ENCODE data around the gene DMAC2.

The DMAC2 gene

DNA sequence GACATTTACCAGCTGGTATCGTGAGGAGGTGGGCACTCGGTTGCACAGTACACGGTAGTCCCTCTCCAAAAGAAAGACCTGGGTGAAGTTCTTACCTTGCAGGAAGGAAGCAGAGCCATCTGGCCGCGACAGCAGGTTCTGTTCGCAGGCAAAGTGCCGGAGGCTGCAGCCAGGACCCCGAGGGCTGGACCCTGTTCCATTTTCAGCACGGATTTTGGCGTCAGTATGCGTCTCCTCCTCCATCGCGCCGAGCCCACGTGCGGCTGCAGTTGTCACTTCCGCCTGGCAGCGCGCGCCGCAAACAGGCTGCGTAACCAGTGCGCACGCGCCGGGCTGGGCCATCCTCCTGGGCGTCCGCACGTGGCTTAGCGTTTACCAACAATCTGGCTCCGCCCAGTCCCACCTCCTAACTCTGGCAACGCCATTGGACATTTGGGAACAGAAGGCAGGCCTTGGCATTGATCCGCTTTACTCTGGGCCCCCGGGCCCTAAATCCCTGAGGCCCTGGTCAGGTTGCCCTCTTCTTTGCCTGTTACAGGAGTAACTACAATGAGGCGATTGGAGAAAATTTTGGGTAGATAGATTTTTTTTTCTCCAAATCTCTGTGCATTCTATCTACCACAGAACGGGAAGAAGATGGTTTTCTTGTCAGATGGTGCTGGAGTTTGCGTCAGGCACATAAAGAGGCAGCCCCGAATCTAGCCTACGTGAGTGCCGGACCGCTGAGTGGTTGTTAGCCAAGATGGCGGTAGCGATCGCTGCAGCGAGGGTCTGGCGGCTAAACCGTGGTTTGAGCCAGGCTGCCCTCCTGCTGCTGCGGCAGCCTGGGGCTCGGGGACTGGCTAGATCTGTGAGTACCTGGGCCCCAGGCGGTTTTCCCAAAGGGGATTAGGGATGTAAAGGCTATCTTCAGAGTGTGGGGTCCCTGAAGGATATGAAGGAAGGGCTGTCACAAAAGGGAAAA is 42.3 kb downstream of the DMAC2 start, which contains the start of the genes BCKDHA and EXOSC5:
TSS of gene BCKDHA (plus strand) at position 733 of the 964 bp plus-strand sequence. CDS start at position 743, 10 bp downstream.
TSS of gene EXOSC5 (minus strand) at position 274 of the 964 bp plus-strand sequence. CDS start at position 243, 31 bp downstream.
- Histone ChIP-seq H4K20me1 (ENCODE audit: insufficient read depth, low read length) (no peaks in the 10 kb centered on the region), H3K4me1 (ENCODE audit: insufficient read depth, low read length, severe bottlenecking) (peaks cover 31% of the 10 kb centered on the region), H3K27ac (ENCODE audit: low read depth, low read length, poor library complexity, severe bottlenecking) (peak within 1 kb of the TSS; percentile 75), H3K9me3 (ENCODE audit: low read length) (no peaks in the 10 kb centered on the region), H3K79me2 (ENCODE audit: insufficient read depth, low read length) (peaks cover 32% of the 10 kb centered on the region), H3K27me3 (ENCODE audit: insufficient read depth, low read length) (no peaks in the 10 kb centered on the region), H3K9me2 (ENCODE audit: low read depth, low read length) (no peaks in the 10 kb centered on the region), H3F3A (ENCODE audit: insufficient read depth, low read length) (no peaks in the 10 kb centered on the region), H3K4me3 (ENCODE audit: low read depth, low read length, poor library complexity, severe bottlenecking) (peak within 1 kb of the TSS; percentile 94), H2AFZ (ENCODE audit: low read length) (no peak within 1 kb of the TSS), H3K4me2 (ENCODE audit: low read length) (peak within 1 kb of the TSS; percentile 93), H3K9ac (ENCODE audit: low read length) (peak within 1 kb of the TSS; percentile 96), H3K36me3 (ENCODE audit: insufficient read depth, low read length) (peaks cover 13% of the 10 kb centered on the region; the same call in 1 of the 2 replicates)
- TF ChIP-seq EZH2 (IDR thresholded peaks at IDR 0.05; ENCODE audit: borderline replicate concordance, low read length): no peak
- TF ChIP-seq, protein P1, sequence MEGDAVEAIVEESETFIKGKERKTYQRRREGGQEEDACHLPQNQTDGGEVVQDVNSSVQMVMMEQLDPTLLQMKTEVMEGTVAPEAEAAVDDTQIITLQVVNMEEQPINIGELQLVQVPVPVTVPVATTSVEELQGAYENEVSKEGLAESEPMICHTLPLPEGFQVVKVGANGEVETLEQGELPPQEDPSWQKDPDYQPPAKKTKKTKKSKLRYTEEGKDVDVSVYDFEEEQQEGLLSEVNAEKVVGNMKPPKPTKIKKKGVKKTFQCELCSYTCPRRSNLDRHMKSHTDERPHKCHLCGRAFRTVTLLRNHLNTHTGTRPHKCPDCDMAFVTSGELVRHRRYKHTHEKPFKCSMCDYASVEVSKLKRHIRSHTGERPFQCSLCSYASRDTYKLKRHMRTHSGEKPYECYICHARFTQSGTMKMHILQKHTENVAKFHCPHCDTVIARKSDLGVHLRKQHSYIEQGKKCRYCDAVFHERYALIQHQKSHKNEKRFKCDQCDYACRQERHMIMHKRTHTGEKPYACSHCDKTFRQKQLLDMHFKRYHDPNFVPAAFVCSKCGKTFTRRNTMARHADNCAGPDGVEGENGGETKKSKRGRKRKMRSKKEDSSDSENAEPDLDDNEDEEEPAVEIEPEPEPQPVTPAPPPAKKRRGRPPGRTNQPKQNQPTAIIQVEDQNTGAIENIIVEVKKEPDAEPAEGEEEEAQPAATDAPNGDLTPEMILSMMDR (IDR thresholded peaks at IDR 0.05; ENCODE audit: low read length): no peak

DNA sequence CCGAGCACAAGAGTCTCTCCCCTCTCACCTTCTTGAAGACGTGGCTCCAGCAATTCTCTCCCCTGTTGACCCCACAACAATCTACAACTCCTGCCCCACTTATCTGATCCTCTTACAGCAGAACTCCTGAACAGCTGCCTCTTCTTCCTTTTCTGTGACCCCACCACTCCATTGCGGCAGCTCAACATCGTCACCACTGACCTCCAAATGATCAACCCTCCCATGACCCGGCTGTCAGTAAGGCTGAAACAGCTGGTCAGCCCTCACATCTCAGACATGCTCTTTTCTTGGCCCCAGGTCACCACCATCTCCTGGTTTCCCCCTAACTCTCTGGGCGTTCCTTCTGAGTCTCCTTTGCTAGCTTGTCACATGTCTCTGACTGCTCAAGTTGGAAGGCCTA is 44.4 kb downstream of the DMAC2 start:
- Histone ChIP-seq H3K36me3 (ENCODE audit: insufficient read depth, low read length) (peaks cover 31% of the 10 kb centered on the region), H3F3A (ENCODE audit: insufficient read depth, low read length) (no peaks in the 10 kb centered on the region), H3K9me3 (ENCODE audit: low read length) (no peaks in the 10 kb centered on the region), H3K4me3 (ENCODE audit: low read depth, low read length, poor library complexity, severe bottlenecking) (peak overlapping the region; percentile 94), H3K9me2 (ENCODE audit: low read depth, low read length) (no peaks in the 10 kb centered on the region), H3K27ac (ENCODE audit: low read depth, low read length, poor library complexity, severe bottlenecking) (peak overlapping the region; percentile 10), H3K4me1 (ENCODE audit: insufficient read depth, low read length, severe bottlenecking) (peaks cover 31% of the 10 kb centered on the region), H4K20me1 (ENCODE audit: insufficient read depth, low read length) (no peaks in the 10 kb centered on the region), H2AFZ (ENCODE audit: low read length) (no peak overlapping the region), H3K9ac (ENCODE audit: low read length) (peak overlapping the region; percentile 94; the same call in 1 of the 2 replicates), H3K27me3 (ENCODE audit: insufficient read depth, low read length) (no peaks in the 10 kb centered on the region), H3K4me2 (ENCODE audit: low read length) (peak overlapping the region; percentile 93), H3K79me2 (ENCODE audit: insufficient read depth, low read length) (peaks cover 32% of the 10 kb centered on the region)
- TF ChIP-seq, protein P1 (IDR thresholded peaks at IDR 0.05; ENCODE audit: low read length): no peak
- no peak for TF ChIP-seq EZH2 (IDR thresholded peaks at IDR 0.05; ENCODE audit: borderline replicate concordance, low read length)

DNA sequence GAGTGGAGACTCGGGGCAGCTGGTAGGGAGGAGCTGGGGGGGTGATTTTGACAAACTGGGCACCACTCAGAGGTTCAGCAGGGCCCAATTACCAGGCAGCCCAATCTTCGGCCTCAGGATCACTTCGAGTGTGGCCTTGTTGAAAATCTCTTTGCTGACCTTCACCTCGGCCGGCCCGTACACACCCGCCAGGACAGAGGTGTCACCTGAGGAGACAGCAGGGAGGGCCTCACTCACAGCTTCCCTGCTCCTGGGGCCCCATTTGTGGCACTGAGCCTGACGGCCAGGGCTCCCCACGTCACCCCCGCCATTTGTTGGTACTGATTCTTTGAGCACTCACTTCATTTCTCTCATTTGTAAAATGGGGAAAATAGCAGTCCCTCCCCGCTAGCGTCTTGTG is 46.9 kb downstream of the DMAC2 start:
- no peak overlapping the region for H3K27ac ChIP-seq (ENCODE audit: low read depth, low read length, poor library complexity, severe bottlenecking)
- H3F3A ChIP-seq (ENCODE audit: insufficient read depth, low read length): no peaks in the 10 kb centered on the region
- peaks cover 44% of the 10 kb centered on the region for H3K36me3 ChIP-seq (ENCODE audit: insufficient read depth, low read length)
- H3K4me1 ChIP-seq (ENCODE audit: insufficient read depth, low read length, severe bottlenecking): peaks cover 17% of the 10 kb centered on the region
- no peak overlapping the region for H3K9ac ChIP-seq (ENCODE audit: low read length)
- no peak overlapping the region for H3K4me2 ChIP-seq (ENCODE audit: low read length)
- H3K79me2 ChIP-seq (ENCODE audit: insufficient read depth, low read length): peaks cover 18% of the 10 kb centered on the region
- no peak overlapping the region for H3K4me3 ChIP-seq (ENCODE audit: low read depth, low read length, poor library complexity, severe bottlenecking)
- TF ChIP-seq EZH2 (IDR thresholded peaks at IDR 0.05; ENCODE audit: borderline replicate concordance, low read length): no peak
- TF ChIP-seq, protein P1 (IDR thresholded peaks at IDR 0.05; ENCODE audit: low read length): no peak
- no peaks in the 10 kb centered on the region for H3K27me3 ChIP-seq (ENCODE audit: insufficient read depth, low read length)
- H3K9me3 ChIP-seq (ENCODE audit: low read length): no peaks in the 10 kb centered on the region
- no peak overlapping the region for H2AFZ ChIP-seq (ENCODE audit: low read length)
- H4K20me1 ChIP-seq (ENCODE audit: insufficient read depth, low read length): no peaks in the 10 kb centered on the region
- H3K9me2 ChIP-seq (ENCODE audit: low read depth, low read length): no peaks in the 10 kb centered on the region

All from OCI-LY1 (cell line).